Measurements from ENCODE around the gene PUS1.
A peak's percentile ranks its signal among the peaks of the same experiment; 100 is the strongest.
"Not testable (repeated sequence)": the region's sequence is repeated elsewhere in the genome, so short reads cannot be mapped to it uniquely, and the experiment has no call there.

PUS1 gene

GRCh38 chr12:131960590-131961325 lies 31.7 kb downstream of the PUS1 start:
- Mint-ChIP-seq H3K36me3 (ENCODE audit: low read depth) (peaks cover 52% of the 10 kb centered on the region), H3K4me1 (ENCODE audit: low read depth) (peaks cover 51% of the 10 kb centered on the region)
- H3K9me3 Mint-ChIP-seq; H3K27ac Mint-ChIP-seq; H3K27me3 Mint-ChIP-seq; intact Hi-C loops (cut with micrococcal nuclease); H3K4me3 Mint-ChIP-seq: not testable (repeated sequence)

- H3K27ac Mint-ChIP-seq, H3K27me3 Mint-ChIP-seq: not testable (repeated sequence)
- peaks cover 45% of the 10 kb centered on the region for H3K4me1 Mint-ChIP-seq (ENCODE audit: low read depth)
Observed at GRCh38 chr12:131961328-131961727, 32.3 kb downstream of the PUS1 start.

GRCh38 chr12:131962069-131962468 lies 33.0 kb downstream of the PUS1 start:
- Mint-ChIP-seq H3K27ac (no peak overlapping the region), H3K36me3 (ENCODE audit: low read depth) (peaks cover 53% of the 10 kb centered on the region), H3K27me3 (no peaks in the 10 kb centered on the region), H3K4me3 (no peak overlapping the region), H3K9me3 (no peaks in the 10 kb centered on the region), H3K4me1 (ENCODE audit: low read depth) (peaks cover 39% of the 10 kb centered on the region)
- intact Hi-C loops (cut with micrococcal nuclease) = no loop called here

More at GRCh38 chr12:131961328-131961727, 32.3 kb downstream of the PUS1 start:
- intact Hi-C loops (cut with micrococcal nuclease); H3K9me3 Mint-ChIP-seq; H3K4me3 Mint-ChIP-seq: not testable (repeated sequence)
- H3K36me3 Mint-ChIP-seq (ENCODE audit: low read depth) = peaks cover 53% of the 10 kb centered on the region

- Mint-ChIP-seq H3K4me1 (ENCODE audit: low read depth) (peaks cover 43% of the 10 kb centered on the region), H3K27me3 (no peaks in the 10 kb centered on the region), H3K9me3 (no peaks in the 10 kb centered on the region), H3K36me3 (ENCODE audit: low read depth) (peaks cover 53% of the 10 kb centered on the region), H3K4me3 (no peak overlapping the region), H3K27ac (no peak overlapping the region)
- intact Hi-C loops (cut with micrococcal nuclease) = no loop called here
Observed at GRCh38 chr12:131963381-131963780, 34.3 kb downstream of the PUS1 start.

GRCh38 chr12:131965073-131965472 lies 36.0 kb downstream of the PUS1 start:
- Mint-ChIP-seq H3K9me3 (no peaks in the 10 kb centered on the region), H3K36me3 (ENCODE audit: low read depth) (peaks cover 38% of the 10 kb centered on the region), H3K27me3 (no peaks in the 10 kb centered on the region), H3K4me3 (no peak overlapping the region), H3K4me1 (ENCODE audit: low read depth) (peaks cover 35% of the 10 kb centered on the region), H3K27ac (no peak overlapping the region)
- intact Hi-C loops (cut with micrococcal nuclease) = no loop called here

- no peak overlapping the region for H3K4me3 Mint-ChIP-seq
- intact Hi-C loops (cut with micrococcal nuclease) = no loop called here
- no peaks in the 10 kb centered on the region for H3K9me3 Mint-ChIP-seq
- H3K27me3 Mint-ChIP-seq = no peaks in the 10 kb centered on the region
- H3K27ac Mint-ChIP-seq = no peak overlapping the region
- H3K4me1 Mint-ChIP-seq (ENCODE audit: low read depth) = peaks cover 24% of the 10 kb centered on the region
- no peaks in the 10 kb centered on the region for H3K36me3 Mint-ChIP-seq (ENCODE audit: low read depth)
Observed at GRCh38 chr12:131971226-131971625, 42.1 kb downstream of the PUS1 start.

GRCh38 chr12:131975228-131975627 lies 46.2 kb downstream of the PUS1 start:
- Mint-ChIP-seq H3K4me1 (ENCODE audit: low read depth) (peaks cover 12% of the 10 kb centered on the region), H3K9me3 (no peaks in the 10 kb centered on the region), H3K4me3 (no peak overlapping the region), H3K27me3 (no peaks in the 10 kb centered on the region), H3K36me3 (ENCODE audit: low read depth) (peaks cover 22% of the 10 kb centered on the region), H3K27ac (no peak overlapping the region)
- intact Hi-C loops (cut with micrococcal nuclease) = no loop called here

- H3K27ac Mint-ChIP-seq = no peak overlapping the region
- H3K4me3 Mint-ChIP-seq = no peak overlapping the region
- peaks cover 18% of the 10 kb centered on the region for H3K4me1 Mint-ChIP-seq (ENCODE audit: low read depth)
- H3K27me3 Mint-ChIP-seq = no peaks in the 10 kb centered on the region
- intact Hi-C loops (cut with micrococcal nuclease) = no loop called here
- H3K9me3 Mint-ChIP-seq = no peaks in the 10 kb centered on the region
- peaks cover 60% of the 10 kb centered on the region for H3K36me3 Mint-ChIP-seq (ENCODE audit: low read depth)
Observed at GRCh38 chr12:131979606-131980005, 50.5 kb downstream of the PUS1 start.

- intact Hi-C loops (cut with micrococcal nuclease) = no loop called here
- Mint-ChIP-seq H3K27ac (no peak overlapping the region), H3K4me3 (no peak overlapping the region), H3K9me3 (no peaks in the 10 kb centered on the region), H3K27me3 (no peaks in the 10 kb centered on the region), H3K4me1 (ENCODE audit: low read depth) (peaks cover 24% of the 10 kb centered on the region), H3K36me3 (ENCODE audit: low read depth) (peaks cover 60% of the 10 kb centered on the region)
Observed at GRCh38 chr12:131980263-131980662, 51.2 kb downstream of the PUS1 start.

- Mint-ChIP-seq H3K9me3 (no peaks in the 10 kb centered on the region), H3K27ac (no peak overlapping the region), H3K4me1 (ENCODE audit: low read depth) (peaks cover 31% of the 10 kb centered on the region), H3K36me3 (ENCODE audit: low read depth) (peaks cover 63% of the 10 kb centered on the region), H3K4me3 (no peak overlapping the region), H3K27me3 (no peaks in the 10 kb centered on the region)
- intact Hi-C loops (cut with micrococcal nuclease) = no loop called here
Observed at GRCh38 chr12:131981388-131981787, 52.3 kb downstream of the PUS1 start.

GRCh38 chr12:131982041-131982440 lies 53.0 kb downstream of the PUS1 start:
- no peaks in the 10 kb centered on the region for H3K9me3 Mint-ChIP-seq
- peaks cover 69% of the 10 kb centered on the region for H3K36me3 Mint-ChIP-seq (ENCODE audit: low read depth)
- no peak overlapping the region for H3K4me3 Mint-ChIP-seq
- no peak overlapping the region for H3K27ac Mint-ChIP-seq
- no peaks in the 10 kb centered on the region for H3K27me3 Mint-ChIP-seq
- intact Hi-C loops (cut with micrococcal nuclease) = no loop called here
- H3K4me1 Mint-ChIP-seq (ENCODE audit: low read depth) = peaks cover 37% of the 10 kb centered on the region

- Mint-ChIP-seq H3K27ac (no peak overlapping the region), H3K4me1 (ENCODE audit: low read depth) (peaks cover 37% of the 10 kb centered on the region), H3K4me3 (no peak overlapping the region), H3K9me3 (no peaks in the 10 kb centered on the region), H3K36me3 (ENCODE audit: low read depth) (peaks cover 72% of the 10 kb centered on the region), H3K27me3 (no peaks in the 10 kb centered on the region)
- intact Hi-C loops (cut with micrococcal nuclease) = no loop called here
Observed at GRCh38 chr12:131983026-131983425, 54.0 kb downstream of the PUS1 start.

GRCh38 chr12:131983554-131983953 lies 54.5 kb downstream of the PUS1 start:
- Mint-ChIP-seq H3K4me3 (no peak overlapping the region), H3K9me3 (no peaks in the 10 kb centered on the region), H3K36me3 (ENCODE audit: low read depth) (peaks cover 73% of the 10 kb centered on the region), H3K27ac (no peak overlapping the region), H3K27me3 (no peaks in the 10 kb centered on the region), H3K4me1 (ENCODE audit: low read depth) (peaks cover 37% of the 10 kb centered on the region)
- intact Hi-C loops (cut with micrococcal nuclease) = no loop called here

- no peaks in the 10 kb centered on the region for H3K9me3 Mint-ChIP-seq
- H3K4me1 Mint-ChIP-seq (ENCODE audit: low read depth) = peaks cover 37% of the 10 kb centered on the region
- intact Hi-C loops (cut with micrococcal nuclease) = no loop called here
- no peak overlapping the region for H3K27ac Mint-ChIP-seq
- H3K27me3 Mint-ChIP-seq = no peaks in the 10 kb centered on the region
- no peak overlapping the region for H3K4me3 Mint-ChIP-seq
- peaks cover 79% of the 10 kb centered on the region for H3K36me3 Mint-ChIP-seq (ENCODE audit: low read depth)
Observed at GRCh38 chr12:131984334-131984733, 55.3 kb downstream of the PUS1 start.

GRCh38 chr12:131985510-131985875 lies 56.4 kb downstream of the PUS1 start:
- H3K27me3 Mint-ChIP-seq = not testable (repeated sequence)
- H3K36me3 Mint-ChIP-seq (ENCODE audit: low read depth) = peaks cover 79% of the 10 kb centered on the region

More at GRCh38 chr12:131985510-131985875, 56.4 kb downstream of the PUS1 start:
- intact Hi-C loops (cut with micrococcal nuclease); H3K9me3 Mint-ChIP-seq: not testable (repeated sequence)
- H3K4me3 Mint-ChIP-seq = peak overlapping the region; percentile 61
- peak overlapping the region; percentile 72 for H3K27ac Mint-ChIP-seq
- peaks cover 37% of the 10 kb centered on the region for H3K4me1 Mint-ChIP-seq (ENCODE audit: low read depth)

All from dendritic cell treated with granulocyte-macrophage colony-stimulating factor and Interleukin-4, amounts not matched to agents 40 ng/mL and 50 ng/mL, for 4 days (primary cell).